HG03175 (cell line): ENCODE data around the gene ST7L.

Experiments
- ATAC-seq: cut with Tn5 transposase; IDR thresholded peaks from one replicate; pipeline ENCODE4 v1.9.1; 2021; ENCODE audit warnings: mild to moderate bottlenecking, moderate library complexity; ENCODE audit not compliant: unreplicated experiment

ST7L gene

GRCh38 chr1:112618114-112618720 lies 724 bp downstream of the ST7L start:
- ATAC-seq = no peak

- ATAC-seq = no peak
Observed at GRCh38 chr1:112614460-112615065, 4.4 kb downstream of the ST7L start.

- no peak for ATAC-seq
Observed at GRCh38 chr1:112605633-112606327, 13.2 kb downstream of the ST7L start.

GRCh38 chr1:112603541-112603940 lies 15.4 kb downstream of the ST7L start:
- ATAC-seq = no peak

- ATAC-seq = no peak
Observed at GRCh38 chr1:112603012-112603411, 15.9 kb downstream of the ST7L start.

- no peak for ATAC-seq
Observed at GRCh38 chr1:112599477-112599876, 19.5 kb downstream of the ST7L start.

- no peak for ATAC-seq
Observed at GRCh38 chr1:112594208-112594876, 24.6 kb downstream of the ST7L start.

- no peak for ATAC-seq
Observed at GRCh38 chr1:112589766-112590165, 29.2 kb downstream of the ST7L start.

- ATAC-seq = no peak
Observed at GRCh38 chr1:112583366-112583765, 35.6 kb downstream of the ST7L start.

- no peak for ATAC-seq
Observed at GRCh38 chr1:112581586-112582192, 37.3 kb downstream of the ST7L start.

- ATAC-seq = no peak
Observed at GRCh38 chr1:112579801-112580510, 39.0 kb downstream of the ST7L start.

- ATAC-seq = no peak
Observed at GRCh38 chr1:112576240-112576639, 42.7 kb downstream of the ST7L start.

GRCh38 chr1:112575154-112575804 lies 43.7 kb downstream of the ST7L start:
- no peak for ATAC-seq

- ATAC-seq = no peak
Observed at GRCh38 chr1:112565800-112566199, 53.1 kb downstream of the ST7L start.

- ATAC-seq = no peak
Observed at GRCh38 chr1:112564081-112564480, 54.9 kb downstream of the ST7L start.

- ATAC-seq = no peak
Observed at GRCh38 chr1:112563341-112563740, 55.6 kb downstream of the ST7L start.

- no peak for ATAC-seq
Observed at GRCh38 chr1:112558634-112559033, 60.3 kb downstream of the ST7L start.

GRCh38 chr1:112557385-112557784 lies 61.6 kb downstream of the ST7L start:
- no peak for ATAC-seq

GRCh38 chr1:112554411-112554810 lies 64.5 kb downstream of the ST7L start:
- no peak for ATAC-seq

- no peak for ATAC-seq
Observed at GRCh38 chr1:112549590-112549989, 69.4 kb downstream of the ST7L start.
